Endothelial cell of umbilical vein (primary cell): Measurements from ENCODE around the gene DUSP14. TPM values are rescaled to one million over a fixed set of nuclear protein-coding genes. Genes with fewer than 3 reads are reported as not detected.
"Not testable (repeated sequence)": the region's sequence is repeated elsewhere in the genome, so short reads cannot be mapped to it uniquely, and the experiment has no call there.

Experiments
- BruUV-seq: library from RNA; stranded (reverse); fragments of 400-500 nt; replicated peaks from 2 replicates; lab custom pipeline; 2021; lab: Mats Ljungman, UMichigan
- CTCF ChIA-PET: fragments of 300-600, 350-600 bp; sonication (Branson Sonifier 250); formaldehyde crosslinking; loops from one replicate; lab custom pipeline; 2021; ENCODE audit warnings: antibody characterized with exemption, inconsistent platforms; lab: Charles Lee
- POLR2A ChIA-PET: fragments of 300-600, 350-600 bp; sonication (Branson Sonifier 250); formaldehyde crosslinking; loops from one replicate; lab custom pipeline; 2021; ENCODE audit warnings: antibody characterized with exemption, inconsistent platforms; lab: Charles Lee
- DNase-seq: peaks from one replicate; pipeline ENCODE4 v3.0.0-alpha.2; 2011; ENCODE audit warnings: low read depth, low spot score
- FAIRE-seq: peaks from 2 replicates; lab custom pipeline; 2011; peaks lifted over from hg19 to GRCh38; lab: Jason Lieb, UNC
- H2AFZ ChIP-seq: 2 replicates; pipeline ENCODE4 v1.6.0; 2012; ENCODE audit warnings: low read depth, low read length, control low read depth, inconsistent platforms
- H3K27ac ChIP-seq: 2 replicates; pipeline ENCODE4 v1.5.1; 2011; ENCODE audit warnings: low read depth, mild to moderate bottlenecking, control low read depth, low read length, moderate library complexity; ENCODE audit not compliant: insufficient read depth
- H3K27me3 ChIP-seq, 2 experiments: 2 replicates each; pipeline versions ENCODE4 v1.6.0 to v1.6.1; 2011; ENCODE audit warnings: low read length in 2 of 2, mixed read lengths in 1 of 2; ENCODE audit not compliant: control insufficient read depth in 2 of 2, insufficient read depth in 2 of 2
- H3K36me3 ChIP-seq, 2 experiments: 2 replicates in 1 of 2; 3 replicates in 1 of 2; pipeline ENCODE4 v1.5.1; 2011; ENCODE audit warnings: low read length in 2 of 2, mild to moderate bottlenecking in 1 of 2, moderate library complexity in 1 of 2; ENCODE audit not compliant: control insufficient read depth in 2 of 2, insufficient read depth in 2 of 2; ENCODE audit errors: extremely low read depth in 1 of 2
- H3K4me1 ChIP-seq: 3 replicates; pipeline ENCODE4 v1.5.1; 2011; ENCODE audit warnings: mild to moderate bottlenecking, low read length; ENCODE audit not compliant: control insufficient read depth, insufficient read depth; ENCODE audit errors: extremely low read depth
- H3K4me2 ChIP-seq: 2 replicates; pipeline ENCODE4 v1.6.1; 2011; ENCODE audit warnings: low read length, control low read depth, mixed read lengths; ENCODE audit not compliant: insufficient read depth
- H3K4me3 ChIP-seq, 3 experiments: fragments of 200-600 bp in 1 of 3; sonication (generic), shearing (Covaris generic) in 1 of 3; replicated peaks in 1 of 3; 2 replicates each; pipeline ENCODE4 v1.5.1; 2011 to 2016; ENCODE audit warnings: control low read depth in 3 of 3, low read length in 3 of 3, mild to moderate bottlenecking in 2 of 3, inconsistent platforms in 1 of 3, low read depth in 1 of 3, moderate library complexity in 1 of 3; ENCODE audit not compliant: insufficient read depth in 1 of 3
- H3K79me2 ChIP-seq: 2 replicates; pipeline ENCODE4 v1.6.0; 2012; ENCODE audit warnings: low read length, inconsistent platforms; ENCODE audit not compliant: control insufficient read depth, insufficient read depth
- H3K9ac ChIP-seq: replicated peaks from 2 replicates; pipeline ENCODE3; 2011; ENCODE audit warnings: low read length, control low read depth; ENCODE audit not compliant: insufficient read depth; ENCODE audit errors: extremely low read depth
- H3K9me1 ChIP-seq: replicated peaks from 3 replicates; pipeline ENCODE4 v1.6.0; 2011; ENCODE audit warnings: mild to moderate bottlenecking, low read length; ENCODE audit not compliant: control insufficient read depth, insufficient read depth; ENCODE audit errors: extremely low read depth
- H3K9me3 ChIP-seq: replicated peaks from 2 replicates; pipeline ENCODE4 v1.5.1; 2012; ENCODE audit warnings: low read length, inconsistent platforms; ENCODE audit not compliant: control insufficient read depth, insufficient read depth
- H4K20me1 ChIP-seq: replicated peaks from 2 replicates; pipeline ENCODE3; 2011; ENCODE audit warnings: mild to moderate bottlenecking, low read length; ENCODE audit not compliant: control insufficient read depth, insufficient read depth; ENCODE audit errors: extremely low read depth
- EZH2 ChIP-seq: IDR thresholded peaks from 2 replicates; pipeline ENCODE4 v1.6.1; 2012; ENCODE audit warnings: borderline replicate concordance, low read depth, mild to moderate bottlenecking, moderate library complexity, low read length, inconsistent platforms; ENCODE audit not compliant: severe bottlenecking
- FOS ChIP-seq: IDR thresholded peaks from 2 replicates; pipeline ENCODE4 v1.6.1; 2011; ENCODE audit warnings: mild to moderate bottlenecking, low read length, moderate library complexity, borderline replicate concordance; ENCODE audit not compliant: insufficient read depth
- JUN ChIP-seq: IDR thresholded peaks from 2 replicates; pipeline ENCODE4 v1.6.1; 2011; ENCODE audit warnings: borderline replicate concordance, low read depth; ENCODE audit not compliant: insufficient read length, insufficient read depth
- MYC ChIP-seq: IDR thresholded peaks from one replicate; pipeline ENCODE4 v1.6.1; 2011; ENCODE audit warnings: mild to moderate bottlenecking, low read depth, low read length
- POLR2A ChIP-seq: IDR thresholded peaks from 2 replicates; pipeline ENCODE4 v1.6.1; 2012; ENCODE audit warnings: low read depth, mild to moderate bottlenecking, control low read depth, low read length
- dilution Hi-C: fragments of 300-500 bp; cut with MboI; formaldehyde crosslinking; loops from one replicate; pipeline ENCODE4 v1.15.0; 2019; ENCODE audit warnings: low sequenced_read_pairs; ENCODE audit not compliant: extremely low pct_ligation_motif_present
- intact Hi-C: fragments of 100-400 bp; cut with micrococcal nuclease; formaldehyde crosslinking; loops from one replicate; pipeline ENCODE4 v1.10.0; 2022
- polyA plus RNA-seq, 4 experiments: library from polyadenylated mRNA; depleted of rRNA in 3 of 4; stranded (reverse) in 3 of 4; unstranded in 1 of 4; fragments of >200 nt; gene quantifications; 2 replicates each; pipeline versions ENCODE4 v1.2.1 to v1.2.3, GENCODE V29; 2011 to 2012; ENCODE audit warnings: missing spikeins in 1 of 4
- total RNA-seq: library from RNA; stranded (reverse); gene quantifications from 2 replicates; pipeline ENCODE4 v1.2.3, GENCODE V29; 2021
- TF ChIP-seq, protein P1 (sequence below), 2 donors: IDR thresholded peaks; 1 replicate in 1 of 2; 2 replicates in 1 of 2; pipeline ENCODE4 v1.5.1; 2011; ENCODE audit warnings: low read length in 2 of 2, mild to moderate bottlenecking in 2 of 2, moderate library complexity in 2 of 2, control low read depth in 1 of 2, inconsistent platforms in 1 of 2, low read depth in 1 of 2; ENCODE audit not compliant: insufficient read depth in 1 of 2; ENCODE audit errors: extremely low read depth in 1 of 2

Gene DUSP14
- total and polyA plus RNA-seq, 2 donors (not counting 3 experiments of a cell fraction or from before 2014, with no cell fraction given), result 36.4 to 62.5 TPM

DNA sequence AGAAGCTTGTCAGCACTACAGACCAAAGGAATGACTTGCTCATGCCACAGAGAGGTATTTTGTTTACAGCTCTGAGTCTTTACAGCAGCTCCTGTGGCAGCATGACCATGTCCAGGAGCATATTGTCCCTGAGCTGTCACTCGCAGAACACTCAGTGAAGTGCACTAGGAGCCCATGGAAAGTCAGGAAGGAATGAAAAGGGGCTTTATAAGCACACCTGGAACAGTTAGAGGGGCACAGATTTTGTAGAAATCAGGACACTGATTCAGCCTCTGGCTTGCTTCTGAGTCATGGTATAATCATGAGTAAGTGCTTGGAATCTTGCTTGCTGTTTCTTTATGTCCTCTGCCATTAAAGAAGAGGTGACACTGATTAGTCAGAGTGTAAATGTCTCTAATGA lies 42.0 kb upstream of the DUSP14 start:
- Histone ChIP-seq H3K4me3 (no peak overlapping the region), H3K9ac (no peak overlapping the region), H3K9me3 (no peaks in the 10 kb centered on the region), H4K20me1 (no peaks in the 10 kb centered on the region), H3K27ac (no peak overlapping the region), H2AFZ (no peak overlapping the region), H3K4me2 (no peak overlapping the region), H3K4me1 (peaks cover 7% of the 10 kb centered on the region), H3K27me3 (no peaks in the 10 kb centered on the region), H3K79me2 (no peaks in the 10 kb centered on the region), H3K9me1 (no peaks in the 10 kb centered on the region), H3K36me3 (peaks cover 5 to 6% of the 10 kb centered on the region in 2 experiments)
- dilution Hi-C loops, result no loop called here
- DNase-seq, result peak; percentile 29
- POLR2A ChIA-PET, result no interaction called here
- no peak for FAIRE-seq
- BruUV-seq, result no TSS peak
- CTCF ChIA-PET, result interaction anchor here (1.0 to 1.9 kb wide), 4 partner anchors 9 to 74 kb away, joined by 3 to 9 read pairs (median 3); no protein-coding TSS in a partner anchor
- peak; percentile 76 for TF ChIP-seq FOS
- TF ChIP-seq JUN, result no peak
- TF ChIP-seq, protein P1, sequence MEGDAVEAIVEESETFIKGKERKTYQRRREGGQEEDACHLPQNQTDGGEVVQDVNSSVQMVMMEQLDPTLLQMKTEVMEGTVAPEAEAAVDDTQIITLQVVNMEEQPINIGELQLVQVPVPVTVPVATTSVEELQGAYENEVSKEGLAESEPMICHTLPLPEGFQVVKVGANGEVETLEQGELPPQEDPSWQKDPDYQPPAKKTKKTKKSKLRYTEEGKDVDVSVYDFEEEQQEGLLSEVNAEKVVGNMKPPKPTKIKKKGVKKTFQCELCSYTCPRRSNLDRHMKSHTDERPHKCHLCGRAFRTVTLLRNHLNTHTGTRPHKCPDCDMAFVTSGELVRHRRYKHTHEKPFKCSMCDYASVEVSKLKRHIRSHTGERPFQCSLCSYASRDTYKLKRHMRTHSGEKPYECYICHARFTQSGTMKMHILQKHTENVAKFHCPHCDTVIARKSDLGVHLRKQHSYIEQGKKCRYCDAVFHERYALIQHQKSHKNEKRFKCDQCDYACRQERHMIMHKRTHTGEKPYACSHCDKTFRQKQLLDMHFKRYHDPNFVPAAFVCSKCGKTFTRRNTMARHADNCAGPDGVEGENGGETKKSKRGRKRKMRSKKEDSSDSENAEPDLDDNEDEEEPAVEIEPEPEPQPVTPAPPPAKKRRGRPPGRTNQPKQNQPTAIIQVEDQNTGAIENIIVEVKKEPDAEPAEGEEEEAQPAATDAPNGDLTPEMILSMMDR (IDR thresholded peaks at IDR 0.05; ENCODE audit: extremely low read depth in 1 of 2, insufficient read depth in 1 of 2, low read depth in 1 of 2, low read length in 2 of 2), result no peak
- no peak for TF ChIP-seq POLR2A
- no peak for TF ChIP-seq EZH2
- intact Hi-C loops, result no loop called here

DNA sequence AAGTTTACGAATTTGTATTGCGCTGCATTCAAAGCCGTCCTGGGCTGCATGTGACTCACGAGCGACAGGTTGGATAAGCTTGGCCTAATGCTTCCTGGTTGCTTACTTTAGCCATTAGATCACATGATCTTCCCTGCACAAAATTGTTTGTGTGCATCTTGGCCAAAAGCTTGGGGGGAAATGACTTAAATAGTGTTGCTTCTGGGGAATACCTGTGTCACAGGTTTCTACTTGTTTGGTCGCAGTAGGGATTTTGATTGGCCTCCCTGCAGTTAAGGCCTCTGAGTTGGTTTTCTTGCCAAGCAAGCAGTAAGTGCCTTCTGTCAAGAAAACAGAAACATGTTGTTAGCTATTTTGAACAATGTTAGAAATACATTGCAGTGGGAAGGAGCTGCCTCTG lies 39.6 kb upstream of the DUSP14 start:
- no TSS peak for BruUV-seq
- FAIRE-seq (no peak), DNase-seq (peak; percentile 17)
- dilution Hi-C loops, result no loop called here
- no peaks in the 10 kb centered on the region for H3K9me3 ChIP-seq
- ChIA-PET POLR2A (no interaction called here), CTCF (interaction anchor here (0.7 to 2.1 kb wide), 4 partner anchors 8 to 77 kb away, joined by 3 to 8 read pairs (median 5); no protein-coding TSS in a partner anchor)
- no peak overlapping the region for H3K4me2 ChIP-seq
- no peaks in the 10 kb centered on the region for H4K20me1 ChIP-seq
- H3K4me1 ChIP-seq, result peaks cover 7% of the 10 kb centered on the region
- intact Hi-C loops, result no loop called here
- no peak overlapping the region for H3K27ac ChIP-seq
- no peak overlapping the region for H2AFZ ChIP-seq
- H3K9me1 ChIP-seq, result no peaks in the 10 kb centered on the region
- H3K27me3 ChIP-seq, result no peaks in the 10 kb centered on the region
- no peaks in the 10 kb centered on the region for H3K79me2 ChIP-seq
- H3K4me3 ChIP-seq, result no peak overlapping the region
- H3K9ac ChIP-seq, result no peak overlapping the region
- no peak for TF ChIP-seq MYC
- TF ChIP-seq EZH2, result no peak
- peaks cover 3 to 5% of the 10 kb centered on the region in 2 experiments for H3K36me3 ChIP-seq

- CTCF ChIA-PET, result interaction anchor here (0.7 to 1.8 kb wide), 3 partner anchors 8 to 84 kb away, joined by 3 to 8 read pairs (median 4); no protein-coding TSS in a partner anchor
- FAIRE-seq, result not testable (repeated sequence)
Observed at GRCh38 chr17:37457801-37458200, 31.9 kb upstream of the DUSP14 start.

More at GRCh38 chr17:37457801-37458200, 31.9 kb upstream of the DUSP14 start:
- intact Hi-C loops, H2AFZ ChIP-seq, H3K9me1 ChIP-seq, H3K36me3 ChIP-seq, H3K27me3 ChIP-seq, H3K79me2 ChIP-seq, H4K20me1 ChIP-seq, POLR2A ChIA-PET, H3K4me1 ChIP-seq, DNase-seq, dilution Hi-C loops, H3K4me3 ChIP-seq, H3K4me2 ChIP-seq, BruUV-seq, H3K9ac ChIP-seq, H3K9me3 ChIP-seq, H3K27ac ChIP-seq: not testable (repeated sequence)
